ENCODE results near the gene SLIT1.

SLIT1 gene

GRCh38 chr10:97069576-97070362, 116.0 kb downstream of the SLIT1 start:
- TF ChIP-seq ARNT (IDR thresholded peaks at IDR 0.05): no peak
- no peak for TF ChIP-seq SP1 (IDR thresholded peaks at IDR 0.05)
- TF ChIP-seq ELF4 (IDR thresholded peaks at IDR 0.05): no peak
- TF ChIP-seq ZNF384 (IDR thresholded peaks at IDR 0.05): no peak
- TF ChIP-seq FOXK2 (IDR thresholded peaks at IDR 0.05): no peak
- TF ChIP-seq PKNOX1 (IDR thresholded peaks at IDR 0.05): no peak
- no peak for TF ChIP-seq HDGF (IDR thresholded peaks at IDR 0.05; ENCODE audit: borderline replicate concordance)
- no peak for TF ChIP-seq FOXA1 (IDR thresholded peaks at IDR 0.05)
- TF ChIP-seq L3MBTL2 (conservative IDR thresholded peaks at IDR 0.05): no peak
- CTCF ChIA-PET: interaction anchor here (1.6 to 1.7 kb wide), 2 partner anchors 127 to 140 kb away, joined by 4 to 6 read pairs; no protein-coding TSS in a partner anchor
- POLR2A ChIA-PET: no interaction called here
- DNase-seq (ENCODE audit: extremely low spot score): no peak

DNA sequence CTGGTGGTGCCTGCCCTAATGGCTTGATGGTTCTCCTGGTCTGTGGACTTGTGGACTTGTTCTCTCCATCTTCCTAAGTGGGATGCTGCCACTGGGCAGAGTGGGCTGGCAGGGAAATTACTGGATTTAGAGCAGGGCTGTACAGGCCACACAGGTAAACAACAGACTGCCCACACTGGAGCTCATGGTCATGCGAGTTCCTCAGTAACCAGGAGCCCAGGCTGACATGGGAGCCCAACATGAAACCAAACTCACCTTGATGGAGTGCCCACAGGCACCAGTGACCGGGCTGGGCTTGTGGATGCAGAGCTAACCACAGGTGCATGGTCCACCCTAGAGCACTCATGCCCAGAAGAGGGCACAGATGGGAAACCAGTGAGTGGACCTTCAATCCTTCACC, 116.7 kb downstream of the SLIT1 start:
- no peak for DNase-seq (ENCODE audit: extremely low spot score)
- POLR2A ChIA-PET: no interaction called here
- CTCF ChIA-PET: interaction anchor here (1.0 kb wide), 2 partner anchors 13 to 142 kb away, joined by 3 to 6 read pairs; no protein-coding TSS in a partner anchor
- TF ChIP-seq HDGF (IDR thresholded peaks at IDR 0.05; ENCODE audit: borderline replicate concordance) (no peak), BHLHE40 (IDR thresholded peaks at IDR 0.05; ENCODE audit: borderline replicate concordance) (no peak), ZNF384 (IDR thresholded peaks at IDR 0.05) (no peak), LEF1 (IDR thresholded peaks at IDR 0.05; ENCODE audit: borderline replicate concordance) (no peak), CTBP1 (IDR thresholded peaks at IDR 0.05; ENCODE audit: borderline replicate concordance) (no peak), FOXA1 (IDR thresholded peaks at IDR 0.05) (no peak), SUZ12 (IDR thresholded peaks at IDR 0.05) (no peak), TARDBP (IDR thresholded peaks at IDR 0.05) (no peak), FOXM1 (IDR thresholded peaks at IDR 0.05; ENCODE audit: borderline replicate concordance) (no peak), ELF4 (IDR thresholded peaks at IDR 0.05) (no peak), ARNT (IDR thresholded peaks at IDR 0.05) (no peak), NFRKB (IDR thresholded peaks at IDR 0.05) (no peak)

DNA sequence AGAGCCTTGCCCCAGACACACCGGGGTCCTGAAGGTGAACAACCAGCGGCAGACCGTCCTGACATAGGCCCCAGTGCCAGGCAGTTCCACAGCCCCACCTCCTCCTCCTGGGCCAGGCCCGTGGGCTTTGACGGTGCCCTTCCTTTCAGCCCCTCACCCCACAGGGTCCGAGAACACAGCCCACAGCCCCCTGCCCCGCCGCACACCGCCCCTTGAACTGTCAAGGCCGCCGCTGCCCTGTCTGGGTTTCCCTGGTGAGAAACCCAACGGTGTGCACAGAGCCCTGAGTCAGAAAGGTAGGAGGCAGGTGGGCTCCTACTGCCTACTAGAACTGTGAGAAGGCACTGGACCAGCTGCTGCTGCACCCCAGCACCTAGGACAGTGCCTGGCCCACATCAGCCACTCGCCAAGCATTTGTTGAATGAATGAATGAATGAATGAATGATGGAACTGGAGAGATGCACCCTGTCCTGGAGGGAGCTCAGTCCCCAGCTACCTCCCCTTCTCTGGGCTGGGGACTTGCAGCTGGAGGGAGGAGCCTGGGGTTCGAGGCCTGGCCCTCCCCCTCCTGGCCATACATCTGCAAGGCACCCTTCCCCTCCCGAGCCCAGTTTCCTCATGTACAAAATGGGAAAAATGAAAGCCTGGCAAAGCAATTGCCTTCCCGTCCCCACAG, 117.9 kb downstream of the SLIT1 start:
- TF ChIP-seq CTBP1 (IDR thresholded peaks at IDR 0.05; ENCODE audit: borderline replicate concordance): no peak
- no peak for TF ChIP-seq FOXA1 (IDR thresholded peaks at IDR 0.05)
- ChIA-PET POLR2A (no interaction called here), CTCF (interaction anchor here (1.0 kb wide), 2 partner anchors 14 to 143 kb away, joined by 3 to 6 read pairs; no protein-coding TSS in a partner anchor)
- peak; percentile 46 for DNase-seq (ENCODE audit: extremely low spot score)

DNA sequence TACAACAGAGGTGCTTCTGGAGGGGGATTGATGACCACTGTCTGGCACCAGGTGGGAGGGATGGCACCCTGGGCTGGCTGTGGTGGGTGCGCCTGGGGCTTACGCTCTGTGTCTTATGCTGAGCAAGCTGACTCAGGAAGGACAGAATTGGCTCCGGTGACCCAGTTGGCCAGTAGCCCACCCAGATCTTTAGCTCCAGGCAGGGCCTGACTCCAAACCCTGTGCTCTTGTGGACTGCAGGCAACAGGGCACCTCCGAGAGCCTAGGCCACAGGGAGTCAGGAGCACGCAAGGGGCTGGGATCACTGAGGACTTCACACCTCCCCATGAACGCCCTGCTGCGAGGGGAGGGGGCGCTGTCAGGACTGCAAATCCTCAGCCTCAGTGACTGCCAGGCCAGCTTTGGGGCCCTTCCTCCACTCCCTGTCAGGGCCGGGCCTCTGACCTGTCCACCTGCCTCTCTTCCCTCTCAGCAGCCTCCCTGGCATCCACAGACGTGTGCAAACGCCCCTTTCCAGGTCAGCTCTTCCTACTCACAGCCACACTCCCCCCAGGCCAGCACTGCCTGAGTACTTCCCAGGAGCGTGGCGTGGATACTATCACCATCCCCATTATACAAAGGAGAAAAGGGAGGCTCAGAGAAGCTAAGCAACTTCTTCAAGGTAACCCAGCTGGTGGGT, 118.7 kb downstream of the SLIT1 start:
- no peak for DNase-seq (ENCODE audit: extremely low spot score)
- ChIA-PET CTCF (interaction anchor here (1.3 kb wide), 1 partner anchor 15 kb away, joined by 3 read pairs; no protein-coding TSS in a partner anchor), POLR2A (no interaction called here)
- TF ChIP-seq SUZ12 (IDR thresholded peaks at IDR 0.05) (no peak), BHLHE40 (IDR thresholded peaks at IDR 0.05; ENCODE audit: borderline replicate concordance) (no peak), LEF1 (IDR thresholded peaks at IDR 0.05; ENCODE audit: borderline replicate concordance) (no peak), FOXA1 (IDR thresholded peaks at IDR 0.05) (no peak), CTBP1 (IDR thresholded peaks at IDR 0.05; ENCODE audit: borderline replicate concordance) (no peak), FOXK2 (IDR thresholded peaks at IDR 0.05) (no peak), NFRKB (IDR thresholded peaks at IDR 0.05) (no peak), TARDBP (IDR thresholded peaks at IDR 0.05) (no peak), ZNF384 (IDR thresholded peaks at IDR 0.05) (no peak)

DNA sequence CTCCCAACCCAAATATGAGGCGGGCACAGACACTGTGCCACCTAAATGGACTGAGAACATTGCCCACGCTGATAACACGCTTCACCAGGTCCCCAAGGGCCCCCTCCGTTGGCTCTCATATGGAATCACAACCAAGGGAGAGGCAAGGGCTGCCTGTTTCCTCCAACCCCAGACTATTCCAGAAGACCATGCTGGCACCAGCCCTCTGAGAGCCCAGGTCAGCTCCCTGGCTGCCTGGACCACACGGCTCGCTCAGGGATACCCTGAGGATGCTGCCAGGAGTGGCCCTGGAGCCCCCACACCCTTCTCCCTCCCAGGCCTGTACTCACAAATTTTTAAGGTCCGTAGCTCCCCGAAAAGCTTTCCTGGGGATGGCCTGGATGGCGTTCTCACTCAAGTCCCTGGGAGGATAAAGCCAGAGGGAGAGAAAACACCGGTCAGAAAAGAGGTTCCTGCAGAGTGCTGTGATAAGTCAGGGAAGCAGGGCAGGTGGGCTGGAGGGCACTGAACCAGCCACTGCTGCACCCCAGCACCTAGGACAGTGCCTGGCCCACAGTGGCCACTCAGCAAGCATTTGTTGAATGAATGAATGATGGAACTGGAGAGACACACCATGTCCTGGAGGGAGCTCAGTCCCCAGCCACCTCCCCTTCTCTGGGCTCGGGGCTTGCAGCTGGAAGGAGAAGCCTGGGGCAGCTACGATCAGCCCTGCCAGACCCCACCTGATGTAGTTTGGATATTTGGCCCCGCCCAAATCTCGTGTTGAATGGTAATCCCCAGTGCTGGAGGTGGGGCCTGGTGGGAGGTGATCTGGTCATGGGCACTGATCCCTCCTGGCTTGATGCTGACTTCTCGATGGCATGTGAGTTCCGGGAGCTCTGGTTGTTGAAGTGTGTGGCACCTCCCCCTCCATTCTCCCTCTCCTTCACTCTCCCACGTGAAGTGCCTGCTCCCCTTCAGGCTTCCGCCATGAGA, 119.8 kb downstream of the SLIT1 start:
- POLR2A ChIA-PET: no interaction called here
- DNase-seq (ENCODE audit: extremely low spot score): no peak
- TF ChIP-seq TARDBP (IDR thresholded peaks at IDR 0.05): no peak
- TF ChIP-seq LEF1 (IDR thresholded peaks at IDR 0.05; ENCODE audit: borderline replicate concordance): no peak
- TF ChIP-seq ELF4 (IDR thresholded peaks at IDR 0.05): no peak
- no peak for TF ChIP-seq HDGF (IDR thresholded peaks at IDR 0.05; ENCODE audit: borderline replicate concordance)
- TF ChIP-seq NFRKB (IDR thresholded peaks at IDR 0.05): no peak
- TF ChIP-seq ARNT (IDR thresholded peaks at IDR 0.05): no peak
- no peak for TF ChIP-seq SP1 (IDR thresholded peaks at IDR 0.05)
- TF ChIP-seq PKNOX1 (IDR thresholded peaks at IDR 0.05): no peak
- no peak for TF ChIP-seq L3MBTL2 (conservative IDR thresholded peaks at IDR 0.05)
- no peak for TF ChIP-seq CTBP1 (IDR thresholded peaks at IDR 0.05; ENCODE audit: borderline replicate concordance)
- CTCF ChIA-PET: interaction anchor here (1.3 kb wide), 1 partner anchor 16 kb away, joined by 3 read pairs; no protein-coding TSS in a partner anchor
